PC-3 (cell line): Measurements from ENCODE around the gene ICAM4. TPM values are rescaled to one million over a fixed set of nuclear protein-coding genes. Genes with fewer than 3 reads are reported as not detected.

Experiments used
- ATAC-seq: fragments of 200-7000 bp; cut with Tn5 transposase; 2 replicates; pipeline ENCODE4 v1.9.1; 2020; ENCODE audit warnings: mild to moderate bottlenecking, moderate library complexity
- BruUV-seq: library from RNA; stranded (reverse); fragments of 400-500 nt; replicated peaks from 2 replicates; lab custom pipeline; 2021; lab: Mats Ljungman, UMichigan
- CTCF ChIA-PET: fragments of 300-600 bp; sonication (Branson Sonifier 250); formaldehyde crosslinking; loops from one replicate; lab custom pipeline; 2022; ENCODE audit warnings: antibody characterized with exemption; lab: Charles Lee
- POLR2A ChIA-PET: fragments of 300-600 bp; sonication (Branson Sonifier 250); formaldehyde crosslinking; loops from one replicate; lab custom pipeline; 2022; ENCODE audit warnings: antibody characterized with exemption; ENCODE audit not compliant: unreplicated experiment; lab: Charles Lee
- DNase-seq: peaks from one replicate; pipeline ENCODE4 v3.0.0-alpha.2; 2015
- H2AFZ ChIP-seq: fragments of 300-600 bp; sonication (generic); 2 replicates; pipeline ENCODE4 v1.6.0; 2016; ENCODE audit warnings: antibody characterized with exemption, low read length
- H3F3A ChIP-seq: fragments of 300-600 bp; sonication (generic); one replicate; pipeline ENCODE4 v1.6.0; 2017; ENCODE audit warnings: antibody characterized with exemption, low read length, control low read depth, mild to moderate bottlenecking; ENCODE audit not compliant: unreplicated experiment
- H3K27ac ChIP-seq: fragments of 300-600 bp; sonication (generic); 2 replicates; pipeline ENCODE4 v1.5.1; 2016; ENCODE audit warnings: mild to moderate bottlenecking, low read length
- H3K27me3 ChIP-seq: fragments of 300-600 bp; sonication (generic); 2 replicates; pipeline ENCODE4 v1.6.1; 2016; ENCODE audit warnings: low read length, mixed read lengths
- H3K36me3 ChIP-seq: fragments of 300-600 bp; sonication (generic); 2 replicates; pipeline ENCODE4 v1.6.1; 2016; ENCODE audit warnings: low read depth, mixed run types, low read length, mixed read lengths
- H3K4me1 ChIP-seq: fragments of 300-600 bp; sonication (generic); 2 replicates; pipeline ENCODE4 v1.5.1; 2016; ENCODE audit warnings: low read length; ENCODE audit not compliant: insufficient read depth
- H3K4me2 ChIP-seq: fragments of 300-600 bp; sonication (generic); 2 replicates; pipeline ENCODE4 v1.6.0; 2016; ENCODE audit warnings: low read length
- H3K4me3 ChIP-seq: fragments of 300-600 bp; sonication (generic); 2 replicates; pipeline ENCODE4 v1.5.1; 2016; ENCODE audit warnings: mild to moderate bottlenecking, low read length, mixed read lengths
- H3K79me2 ChIP-seq: fragments of 300-600 bp; sonication (generic); 2 replicates; pipeline ENCODE4 v1.6.1; 2017; ENCODE audit warnings: low read length, mixed read lengths
- H3K9ac ChIP-seq: fragments of 300-600 bp; sonication (generic); 2 replicates; pipeline ENCODE4 v1.6.0; 2016; ENCODE audit warnings: mild to moderate bottlenecking, low read length
- H3K9me2 ChIP-seq: fragments of 300-600 bp; sonication (generic); replicated peaks from 2 replicates; pipeline ENCODE4 v1.6.1; 2016; ENCODE audit warnings: mixed run types, low read length, mixed read lengths
- H3K9me3 ChIP-seq: fragments of 300-600 bp; sonication (generic); 2 replicates; pipeline ENCODE4 v1.6.1; 2016; ENCODE audit warnings: low read length, mixed read lengths
- H4K20me1 ChIP-seq: fragments of 300-600 bp; sonication (generic); 2 replicates; pipeline ENCODE4 v1.6.1; 2016; ENCODE audit warnings: low read length, mixed read lengths
- EZH2 ChIP-seq: fragments of 300-600 bp; sonication (generic); IDR thresholded peaks from one replicate; pipeline ENCODE4 v1.6.1; 2017; ENCODE audit warnings: antibody characterized with exemption, mild to moderate bottlenecking, low read length; ENCODE audit not compliant: unreplicated experiment
- EZH2phosphoT487 ChIP-seq: fragments of 300-600 bp; sonication (generic); IDR thresholded peaks from 2 replicates; pipeline ENCODE4 v1.6.1; 2018; ENCODE audit warnings: mild to moderate bottlenecking, antibody characterized with exemption, low read length, borderline replicate concordance
- intact Hi-C: fragments of 100-400 bp; cut with micrococcal nuclease; formaldehyde crosslinking; loops from 2 replicates; pipeline ENCODE4 v1.9.0; 2023
- total RNA-seq: library from RNA; depleted of rRNA; stranded (reverse); fragments of >200 nt; gene quantifications from 2 replicates; pipeline ENCODE4 v1.2.3, GENCODE V29; 2014
- TF ChIP-seq, protein P1 (sequence below): fragments of 300-600 bp; sonication (generic); conservative IDR thresholded peaks from 2 replicates; pipeline ENCODE4 v1.5.1; 2017; ENCODE audit warnings: antibody characterized with exemption, low read depth, mild to moderate bottlenecking, low read length

The ICAM4 gene
- total RNA-seq, 1 experiment from 2014 or later = not detected

DNA sequence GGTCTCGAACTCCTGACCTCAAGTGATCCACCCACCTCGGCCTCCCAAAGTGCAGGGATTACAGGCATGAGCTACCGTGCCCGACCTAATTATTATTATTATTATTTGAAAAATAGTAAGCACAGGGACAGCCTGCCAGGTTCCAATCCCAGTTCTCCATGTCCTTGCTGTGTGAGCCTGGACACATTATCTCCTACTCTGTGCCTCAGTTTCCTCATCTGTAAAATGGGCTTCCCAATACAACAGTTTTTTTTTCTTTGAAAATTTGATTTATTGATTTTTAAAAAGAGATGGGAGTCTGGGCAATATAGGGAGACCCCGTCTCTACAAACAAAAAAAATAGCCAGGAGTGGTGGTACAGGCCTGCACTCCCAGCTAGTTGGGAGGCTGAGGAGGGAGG, 19.6 kb downstream of the ICAM4 start:
- CTCF ChIA-PET = no interaction called here

GRCh38 chr19:10309423-10309822, 22.7 kb downstream of the ICAM4 start, which contains the start of gene ZGLP1:
Gene ZGLP1, minus strand, starts transcription at chr19:10309815.
- no peak for DNase-seq
- Histone ChIP-seq H3K4me3 (no peak within 1 kb of the TSS), H3K27me3 (no peaks in the 10 kb centered on the region), H3K9me3 (no peaks in the 10 kb centered on the region), H2AFZ (no peak within 1 kb of the TSS), H3K4me1 (0 out of 2 replicates have a peak, but pooled peaks cover under 1% of the 10 kb centered on the region), H3K79me2 (peaks cover 5% of the 10 kb centered on the region), H3F3A (no peaks in the 10 kb centered on the region), H3K9ac (no peak within 1 kb of the TSS), H3K27ac (no peak within 1 kb of the TSS), H4K20me1 (no peaks in the 10 kb centered on the region), H3K9me2 (no peaks in the 10 kb centered on the region), H3K4me2 (no peak within 1 kb of the TSS), H3K36me3 (no peaks in the 10 kb centered on the region; the same call in 1 of the 2 replicates)
- ATAC-seq = no peak
- no TSS peak for BruUV-seq
- POLR2A ChIA-PET = no interaction called here
- TF ChIP-seq EZH2phosphoT487 = no peak
- intact Hi-C loops = no loop called here
- CTCF ChIA-PET = no interaction called here

More for the DNA sequence above, 19.6 kb downstream of the ICAM4 start:
- Histone ChIP-seq H3K4me2 (no peak overlapping the region), H2AFZ (no peak overlapping the region), H3K27me3 (no peaks in the 10 kb centered on the region), H3K27ac (no peak overlapping the region), H3K9me2 (no peaks in the 10 kb centered on the region), H3K36me3 (no peaks in the 10 kb centered on the region; the same call in 1 of the 2 replicates), H4K20me1 (no peaks in the 10 kb centered on the region), H3K4me1 (peaks cover 8% of the 10 kb centered on the region), H3F3A (no peaks in the 10 kb centered on the region), H3K9ac (no peak overlapping the region), H3K79me2 (no peaks in the 10 kb centered on the region), H3K4me3 (no peak overlapping the region), H3K9me3 (no peaks in the 10 kb centered on the region)
- ATAC-seq = no peak
- intact Hi-C loops = no loop called here
- POLR2A ChIA-PET = no interaction called here
- no peak for DNase-seq
- BruUV-seq = no TSS peak
- TF ChIP-seq EZH2 = no peak
- TF ChIP-seq, protein P1, sequence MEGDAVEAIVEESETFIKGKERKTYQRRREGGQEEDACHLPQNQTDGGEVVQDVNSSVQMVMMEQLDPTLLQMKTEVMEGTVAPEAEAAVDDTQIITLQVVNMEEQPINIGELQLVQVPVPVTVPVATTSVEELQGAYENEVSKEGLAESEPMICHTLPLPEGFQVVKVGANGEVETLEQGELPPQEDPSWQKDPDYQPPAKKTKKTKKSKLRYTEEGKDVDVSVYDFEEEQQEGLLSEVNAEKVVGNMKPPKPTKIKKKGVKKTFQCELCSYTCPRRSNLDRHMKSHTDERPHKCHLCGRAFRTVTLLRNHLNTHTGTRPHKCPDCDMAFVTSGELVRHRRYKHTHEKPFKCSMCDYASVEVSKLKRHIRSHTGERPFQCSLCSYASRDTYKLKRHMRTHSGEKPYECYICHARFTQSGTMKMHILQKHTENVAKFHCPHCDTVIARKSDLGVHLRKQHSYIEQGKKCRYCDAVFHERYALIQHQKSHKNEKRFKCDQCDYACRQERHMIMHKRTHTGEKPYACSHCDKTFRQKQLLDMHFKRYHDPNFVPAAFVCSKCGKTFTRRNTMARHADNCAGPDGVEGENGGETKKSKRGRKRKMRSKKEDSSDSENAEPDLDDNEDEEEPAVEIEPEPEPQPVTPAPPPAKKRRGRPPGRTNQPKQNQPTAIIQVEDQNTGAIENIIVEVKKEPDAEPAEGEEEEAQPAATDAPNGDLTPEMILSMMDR = no peak
- TF ChIP-seq EZH2phosphoT487 = no peak

DNA sequence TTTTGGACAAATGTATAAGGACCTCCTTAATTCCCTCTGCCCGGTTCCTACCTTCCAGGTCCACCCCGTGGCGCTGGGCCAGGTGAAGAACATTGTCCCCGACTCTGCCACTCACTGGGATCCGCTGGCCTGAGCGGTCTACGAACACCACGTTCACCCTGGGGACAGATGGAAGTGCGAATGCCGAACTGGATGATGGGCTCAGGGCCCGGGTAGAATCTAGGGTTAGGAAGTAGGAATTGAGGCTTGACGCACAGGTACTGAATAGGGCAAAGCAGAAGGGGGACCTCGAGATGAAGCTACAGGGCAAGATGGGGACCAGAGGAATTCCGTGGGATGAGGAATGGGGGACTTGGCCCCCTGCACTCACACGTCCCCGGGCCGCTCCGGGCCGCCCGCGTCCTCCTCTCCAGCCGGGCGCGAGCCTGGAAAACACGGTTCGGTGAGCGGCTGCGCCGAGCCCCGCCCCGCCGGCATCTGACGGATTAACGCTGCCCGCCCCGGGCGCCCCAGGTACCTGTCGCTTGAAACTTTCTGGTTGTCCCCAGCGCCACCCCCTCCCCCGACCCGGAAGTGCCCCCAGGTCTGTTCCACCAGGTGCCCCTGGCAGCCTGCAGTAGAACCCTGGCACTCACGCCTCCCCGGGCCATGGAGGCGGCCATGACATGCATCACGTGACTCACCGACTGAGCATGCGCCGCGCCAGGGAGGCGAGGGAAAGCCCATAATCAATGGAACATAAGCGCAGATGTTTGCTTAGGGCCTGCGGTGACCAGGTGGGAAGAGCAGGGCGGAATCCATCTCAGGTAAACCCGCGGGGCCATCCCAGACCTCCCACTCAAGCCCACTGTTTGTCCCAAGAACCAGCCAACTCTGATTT, 28.8 kb downstream of the ICAM4 start, which contains the start of gene FDX2:
Gene FDX2 (minus strand): TSS at position 681 of the 880 bp plus-strand sequence. CDS start 19 bp downstream, at position 662.
- DNase-seq (peak; percentile 90), ATAC-seq (peak; percentile 83)
- Histone ChIP-seq H2AFZ (peak within 1 kb of the TSS; percentile 87), H3K9me3 (no peaks in the 10 kb centered on the region), H3K36me3 (peaks cover 20% of the 10 kb centered on the region), H3K4me1 (peaks cover 10% of the 10 kb centered on the region; the same call in 1 of the 2 replicates), H3K9ac (peak within 1 kb of the TSS; percentile 87), H3K27me3 (no peaks in the 10 kb centered on the region), H3K4me3 (peak within 1 kb of the TSS; percentile 82), H3K27ac (peak within 1 kb of the TSS; percentile 47), H3K79me2 (peaks cover 15% of the 10 kb centered on the region), H3F3A (no peaks in the 10 kb centered on the region), H3K4me2 (peak within 1 kb of the TSS; percentile 93), H3K9me2 (no peaks in the 10 kb centered on the region), H4K20me1 (no peaks in the 10 kb centered on the region)
- TSS peak; percentile 33 for BruUV-seq
- POLR2A ChIA-PET = interaction anchor here (0.6 kb wide), 1 partner anchor 402 kb away, joined by 6 read pairs; no protein-coding TSS in a partner anchor
- TF ChIP-seq EZH2 (no peak), EZH2phosphoT487 (no peak)
- TF ChIP-seq, protein P1 = no peak
- CTCF ChIA-PET = no interaction called here
- intact Hi-C loops = no loop called here
